ENCODE results near the gene JTB. TPM values are rescaled to one million over a fixed set of nuclear protein-coding genes. Genes with fewer than 3 reads are reported as not detected.

JTB gene
- total RNA-seq, 2 experiments from 2014 or later: 111 to 124 TPM

DNA sequence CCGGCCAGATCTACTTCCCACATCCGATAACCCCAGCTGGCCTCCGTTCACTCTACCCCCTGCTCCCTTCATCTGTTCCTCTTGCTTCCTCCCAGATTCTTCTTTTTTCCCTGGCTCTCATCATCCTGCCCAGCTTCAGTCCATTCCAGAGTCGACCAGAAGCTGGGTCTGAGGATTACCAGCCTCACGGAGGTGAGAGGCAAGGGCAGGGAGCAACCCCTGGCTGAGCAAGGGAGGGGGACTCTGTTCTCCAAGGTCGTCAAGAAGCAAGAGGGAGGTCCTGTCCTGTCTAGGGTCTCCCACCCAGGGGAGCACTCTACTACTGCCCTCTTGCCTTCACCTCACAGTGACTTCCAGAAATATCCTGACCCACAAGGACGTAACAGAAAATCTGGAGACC lies 3.9 kb downstream of the JTB start:
- ChIA-PET POLR2A (no interaction called here), CTCF (interaction anchor here (0.6 to 1.0 kb wide), 4 partner anchors 8 to 313 kb away, joined by 3 read pairs; no protein-coding TSS in a partner anchor)
- Mint-ChIP-seq H3K9me3 (no peaks in the 10 kb centered on the region), H3K27ac (no peak overlapping the region), H3K27me3 (no peaks in the 10 kb centered on the region), H3K36me3 (ENCODE audit: low read depth) (peaks cover 38% of the 10 kb centered on the region), H3K4me1 (peaks cover 64% of the 10 kb centered on the region), H3K4me3 (no peak overlapping the region)
- no peak for DNase-seq

DNA sequence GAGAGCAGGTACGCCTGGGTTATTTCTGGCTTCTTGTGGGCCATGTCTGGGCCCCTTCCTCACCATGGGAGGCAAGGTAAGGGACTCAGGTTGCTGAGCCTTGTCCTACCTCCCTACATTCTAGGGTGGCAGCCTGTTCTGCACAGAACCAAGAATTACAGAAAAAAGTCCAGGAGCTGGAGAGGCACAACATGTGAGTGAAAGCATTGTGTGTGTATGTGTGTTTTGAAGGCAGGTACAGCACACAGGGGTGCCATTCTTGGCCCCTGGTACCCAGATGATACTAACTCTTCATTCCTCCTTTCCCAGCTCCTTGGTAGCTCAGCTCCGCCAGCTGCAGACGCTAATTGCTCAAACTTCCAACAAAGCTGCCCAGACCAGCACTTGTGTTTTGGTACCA lies 4.4 kb downstream of the JTB start:
- Mint-ChIP-seq H3K27me3 (no peaks in the 10 kb centered on the region), H3K4me1 (peaks cover 63% of the 10 kb centered on the region), H3K36me3 (ENCODE audit: low read depth) (peaks cover 38% of the 10 kb centered on the region), H3K4me3 (no peak overlapping the region), H3K9me3 (no peaks in the 10 kb centered on the region), H3K27ac (no peak overlapping the region)
- POLR2A ChIA-PET: no interaction called here
- DNase-seq: no peak
- CTCF ChIA-PET: interaction anchor here (0.6 to 1.0 kb wide), 4 partner anchors 11 to 313 kb away, joined by 3 read pairs; no protein-coding TSS in a partner anchor

DNA sequence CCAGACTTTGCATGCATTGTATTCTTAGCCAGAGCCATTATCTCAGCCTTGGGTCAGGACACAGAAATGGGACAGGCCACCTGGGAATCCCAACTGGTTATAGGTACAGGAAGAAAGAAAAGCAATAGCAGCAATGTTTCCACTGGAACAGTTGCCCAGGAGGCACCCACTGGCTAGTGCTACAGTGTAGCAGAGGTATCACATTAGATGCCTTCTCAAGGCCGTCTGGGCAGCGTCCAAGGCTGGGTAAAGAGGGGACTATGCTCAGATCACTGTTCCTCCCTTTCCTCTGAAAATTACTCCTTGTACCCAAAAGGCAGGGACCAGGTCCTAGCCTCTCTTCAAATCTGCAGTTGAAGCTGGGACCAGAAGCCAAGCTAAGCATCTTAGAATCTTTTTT lies 7.1 kb downstream of the JTB start:
- Mint-ChIP-seq H3K4me3 (no peak overlapping the region), H3K27ac (no peak overlapping the region), H3K4me1 (peaks cover 67% of the 10 kb centered on the region), H3K36me3 (ENCODE audit: low read depth) (peaks cover 24% of the 10 kb centered on the region), H3K27me3 (no peaks in the 10 kb centered on the region), H3K9me3 (no peaks in the 10 kb centered on the region)
- no peak for DNase-seq
- CTCF ChIA-PET: interaction anchor here (1.2 kb wide), 1 partner anchor 10 kb away, joined by 3 read pairs; no protein-coding TSS in a partner anchor
- POLR2A ChIA-PET: no interaction called here

DNA sequence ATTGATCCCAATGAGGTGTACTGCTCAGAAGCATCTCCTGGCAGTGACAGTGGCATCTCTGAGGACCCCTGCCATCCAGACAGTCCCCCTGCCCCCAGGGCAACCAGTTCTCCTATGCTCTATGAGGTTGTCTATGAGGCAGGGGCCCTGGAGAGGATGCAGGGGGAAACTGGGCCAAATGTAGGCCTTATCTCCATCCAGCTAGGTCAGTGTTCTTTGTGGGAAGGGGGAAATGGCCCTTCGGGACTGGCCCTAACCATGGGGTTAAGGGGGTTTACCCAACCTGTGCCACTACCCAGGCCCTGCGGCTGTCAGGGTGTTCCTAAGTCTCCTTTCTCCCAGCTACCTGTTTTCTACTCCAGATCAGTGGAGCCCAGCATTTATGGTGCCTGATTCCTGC lies 8.5 kb downstream of the JTB start:
- H3K4me1 Mint-ChIP-seq: peaks cover 63% of the 10 kb centered on the region
- DNase-seq: no peak
- H3K36me3 Mint-ChIP-seq (ENCODE audit: low read depth): peaks cover 12% of the 10 kb centered on the region
- H3K4me3 Mint-ChIP-seq: no peak overlapping the region
- ChIA-PET CTCF (interaction anchor here (0.6 to 2.9 kb wide), 5 partner anchors 9 to 188 kb away, joined by 3 to 14 read pairs (median 3); partner anchors contain the start of gene JTB), POLR2A (no interaction called here)
- no peaks in the 10 kb centered on the region for H3K9me3 Mint-ChIP-seq
- peak overlapping the region; percentile 54 for H3K27ac Mint-ChIP-seq
- no peaks in the 10 kb centered on the region for H3K27me3 Mint-ChIP-seq

DNA sequence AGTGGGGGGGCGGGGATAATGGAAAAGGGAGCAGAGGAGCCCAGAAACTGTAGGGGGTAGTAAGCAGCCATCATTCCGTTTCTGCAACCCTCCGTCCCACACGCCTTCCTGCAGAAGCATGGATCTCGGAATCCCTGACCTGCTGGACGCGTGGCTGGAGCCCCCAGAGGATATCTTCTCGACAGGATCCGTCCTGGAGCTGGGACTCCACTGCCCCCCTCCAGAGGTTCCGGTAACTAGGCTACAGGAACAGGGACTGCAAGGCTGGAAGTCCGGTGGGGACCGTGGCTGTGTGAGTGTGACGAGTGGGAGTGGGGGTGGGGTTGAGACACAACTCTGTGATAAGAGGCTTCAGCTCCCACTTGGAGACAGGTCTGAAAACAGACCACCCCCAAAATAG lies 9.1 kb downstream of the JTB start:
- Mint-ChIP-seq H3K36me3 (ENCODE audit: low read depth) (peaks cover 7% of the 10 kb centered on the region), H3K4me1 (peaks cover 66% of the 10 kb centered on the region), H3K9me3 (no peaks in the 10 kb centered on the region), H3K4me3 (peak overlapping the region; percentile 88), H3K27ac (peak overlapping the region; percentile 95), H3K27me3 (no peaks in the 10 kb centered on the region)
- DNase-seq: no peak
- POLR2A ChIA-PET: interaction anchor here (0.8 kb wide), 1 partner anchor 22 kb away, joined by 3 read pairs; the partner anchor contains the start of gene RPS27
- CTCF ChIA-PET: interaction anchor here (0.8 to 3.5 kb wide), 7 partner anchors 10 to 289 kb away, joined by 3 to 25 read pairs (median 3); partner anchors contain the start of genes DENND4B, JTB, RAB13 and SLC27A3

DNA sequence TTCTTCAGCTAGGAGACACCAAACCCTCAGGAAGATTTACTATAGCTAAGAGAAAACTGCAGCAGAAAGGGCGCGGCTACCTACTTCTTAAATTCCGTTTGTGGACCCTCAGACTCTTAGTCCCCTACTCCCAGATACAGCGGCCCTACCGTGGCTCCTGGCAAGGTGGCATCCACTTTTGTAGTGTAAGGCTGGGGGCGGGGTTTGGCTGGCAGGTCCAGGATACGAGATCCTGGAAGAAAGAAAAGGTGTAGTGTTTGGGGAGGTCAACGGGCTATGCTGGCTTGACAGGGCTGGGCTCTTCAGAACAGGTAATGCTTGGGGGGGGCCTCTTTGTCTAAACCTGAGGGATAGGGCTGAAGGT lies 9.5 kb downstream of the JTB start:
- DNase-seq: no peak
- Mint-ChIP-seq H3K27ac (peak overlapping the region; percentile 95), H3K4me1 (peaks cover 63% of the 10 kb centered on the region), H3K36me3 (ENCODE audit: low read depth) (peaks cover 4% of the 10 kb centered on the region), H3K4me3 (peak overlapping the region; percentile 88), H3K9me3 (no peaks in the 10 kb centered on the region), H3K27me3 (no peaks in the 10 kb centered on the region)
- CTCF ChIA-PET: interaction anchor here (0.6 to 3.5 kb wide), 13 partner anchors 8 to 288 kb away, joined by 3 to 25 read pairs (median 3); partner anchors contain the start of genes CRTC2, DENND4B, JTB and RAB13
- POLR2A ChIA-PET: interaction anchor here (0.7 to 1.7 kb wide), 3 partner anchors 10 to 22 kb away, joined by 3 to 9 read pairs (median 6); partner anchors contain the start of genes JTB and RPS27

DNA sequence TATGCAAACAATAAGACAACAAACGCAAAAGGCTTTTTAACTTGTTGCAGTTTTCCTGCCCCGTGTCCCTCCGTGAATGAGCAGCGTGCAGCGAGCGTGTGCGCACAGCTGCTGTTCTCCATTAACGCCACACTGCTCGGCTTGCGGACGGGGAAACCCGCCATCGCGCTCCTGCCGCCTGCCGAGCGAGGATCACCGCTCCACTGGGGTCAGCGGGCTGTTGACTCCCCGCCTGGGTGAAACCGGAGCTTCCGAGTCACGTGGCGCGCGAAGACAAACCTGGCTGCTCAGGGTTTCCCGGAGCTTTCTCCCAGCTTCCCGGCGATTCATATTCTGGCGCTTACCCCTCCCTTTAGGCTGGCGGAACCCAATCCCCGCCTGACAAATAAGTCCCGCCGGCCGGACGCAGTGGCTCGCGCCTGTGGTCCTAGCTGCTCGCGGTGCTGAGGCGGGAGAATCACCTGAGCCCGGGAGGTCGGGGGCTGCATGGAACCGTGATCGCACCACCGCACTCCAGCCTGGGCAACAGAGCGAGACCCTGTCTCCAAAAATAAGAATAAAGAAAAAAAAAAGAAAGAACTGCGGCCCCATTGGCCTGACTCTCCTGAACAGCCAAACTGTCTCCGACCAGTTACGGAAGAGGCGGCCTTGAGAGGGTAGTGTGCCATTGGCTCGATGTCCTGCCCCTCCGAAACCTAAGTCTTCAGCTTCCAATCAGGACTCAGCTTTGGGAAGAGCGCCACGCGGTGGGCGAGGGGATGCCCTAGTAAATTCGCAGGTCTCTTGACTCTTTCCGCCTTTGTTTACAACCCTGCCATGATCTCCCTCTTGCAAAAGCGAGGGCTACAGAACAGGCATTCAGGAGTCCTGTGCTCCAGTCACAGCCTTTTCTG lies 10.1 kb downstream of the JTB start, which contains the start of gene CREB3L4:
Gene CREB3L4 (plus strand): TSS at position 796 of the 893 bp plus-strand sequence. CDS start 624 bp downstream, outside the sequence.
- POLR2A ChIA-PET: interaction anchor here (0.6 to 1.7 kb wide), 6 partner anchors 9 to 196 kb away, joined by 3 to 9 read pairs (median 5); partner anchors contain the start of genes CRTC2, JTB and RPS27
- Mint-ChIP-seq H3K27me3 (no peaks in the 10 kb centered on the region), H3K4me3 (peak within 1 kb of the TSS; percentile 88), H3K36me3 (ENCODE audit: low read depth) (peaks cover 4% of the 10 kb centered on the region), H3K9me3 (no peaks in the 10 kb centered on the region), H3K4me1 (peaks cover 62% of the 10 kb centered on the region), H3K27ac (peak within 1 kb of the TSS; percentile 95)
- CTCF ChIA-PET: interaction anchor here (0.6 to 3.5 kb wide), 18 partner anchors 9 to 296 kb away, joined by 3 to 25 read pairs (median 3); partner anchors contain the start of genes CRTC2, DENND4B, ILF2 and JTB
- DNase-seq: peak; percentile 90

DNA sequence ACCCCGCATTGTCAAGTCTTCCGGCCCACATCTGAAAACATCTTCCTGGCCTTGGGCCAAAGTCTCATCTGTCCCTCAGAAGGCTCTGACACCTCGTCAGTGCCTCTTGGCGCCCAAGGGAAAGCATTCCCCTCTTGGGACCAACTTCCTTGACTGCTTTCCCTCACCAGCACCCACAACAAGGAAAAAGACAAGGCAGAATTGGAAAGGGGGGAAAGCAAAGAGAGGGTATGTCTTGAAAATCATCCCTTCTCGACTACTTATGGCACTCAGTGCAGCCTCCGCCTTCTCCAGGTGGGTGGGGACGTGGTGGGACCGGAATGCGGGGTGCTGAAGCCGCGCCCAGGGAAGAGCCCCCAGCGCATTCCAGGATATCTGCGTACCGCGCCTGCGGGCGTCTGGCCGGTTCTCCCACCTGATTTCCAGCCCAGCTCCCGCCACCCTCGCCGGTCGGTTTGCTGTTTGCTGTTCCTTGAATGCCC lies 13.6 kb downstream of the JTB start:
- Mint-ChIP-seq H3K36me3 (ENCODE audit: low read depth) (peaks cover 19% of the 10 kb centered on the region), H3K27ac (peak overlapping the region; percentile 91), H3K4me3 (peak overlapping the region; percentile 81), H3K27me3 (no peaks in the 10 kb centered on the region), H3K4me1 (peaks cover 69% of the 10 kb centered on the region), H3K9me3 (no peaks in the 10 kb centered on the region)
- ChIA-PET CTCF (interaction anchor here (1.2 to 2.2 kb wide), 5 partner anchors 10 to 24 kb away, joined by 4 to 13 read pairs (median 7); partner anchors contain the start of genes DENND4B and RAB13), POLR2A (interaction anchor here (2.1 kb wide), 1 partner anchor 18 kb away, joined by 6 read pairs; no protein-coding TSS in a partner anchor)
- no peak for DNase-seq

DNA sequence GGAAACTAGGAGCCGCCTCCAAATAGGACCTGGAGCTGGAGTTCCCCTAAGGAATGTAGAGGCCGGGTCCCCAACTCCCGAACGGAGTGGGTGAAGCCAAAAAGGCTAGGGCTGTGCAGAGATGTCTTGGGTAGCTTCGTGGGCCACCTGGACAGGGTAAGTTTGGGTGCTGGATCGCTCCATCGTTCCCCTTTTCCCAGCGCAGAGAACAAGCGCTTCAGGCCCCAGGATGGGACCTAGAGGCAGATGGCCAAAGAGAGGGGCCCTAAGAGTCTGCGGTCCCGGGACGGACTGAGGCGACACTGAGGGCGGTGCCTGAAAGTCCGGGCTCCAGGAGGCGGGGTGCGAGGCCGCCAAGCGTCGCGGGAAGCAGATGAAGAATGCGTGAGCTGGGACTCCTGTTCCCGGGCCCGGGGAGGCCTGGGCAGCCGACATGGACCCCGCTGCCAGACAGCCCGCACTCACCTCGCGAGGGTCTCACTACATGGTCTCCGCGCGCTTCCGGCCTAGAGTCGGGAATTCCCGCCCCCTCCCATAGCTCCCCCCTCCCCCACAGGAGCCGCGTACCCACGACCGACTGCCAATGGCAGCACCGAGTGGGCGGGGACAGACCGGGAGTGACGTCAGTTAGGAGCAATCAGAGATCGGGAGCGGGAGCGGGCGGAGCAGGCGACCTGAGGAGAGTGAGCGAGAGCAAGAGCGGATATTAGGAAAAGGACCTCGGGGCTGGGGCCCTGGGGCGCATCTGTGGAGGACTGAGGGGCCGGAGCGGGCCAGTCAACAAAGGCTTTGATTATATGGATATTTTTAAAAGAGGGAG lies 14.2 kb downstream of the JTB start, which contains the start of gene SLC39A1:
Gene SLC39A1 (minus strand): TSS at position 508 of the 820 bp plus-strand sequence. CDS start 822 bp downstream, outside the sequence.
- H3K4me1 Mint-ChIP-seq: peaks cover 68% of the 10 kb centered on the region
- H3K36me3 Mint-ChIP-seq (ENCODE audit: low read depth): peaks cover 19% of the 10 kb centered on the region
- CTCF ChIA-PET: interaction anchor here (1.2 to 2.2 kb wide), 7 partner anchors 9 to 24 kb away, joined by 4 to 13 read pairs (median 7); partner anchors contain the start of genes DENND4B, JTB and RAB13

DNA sequence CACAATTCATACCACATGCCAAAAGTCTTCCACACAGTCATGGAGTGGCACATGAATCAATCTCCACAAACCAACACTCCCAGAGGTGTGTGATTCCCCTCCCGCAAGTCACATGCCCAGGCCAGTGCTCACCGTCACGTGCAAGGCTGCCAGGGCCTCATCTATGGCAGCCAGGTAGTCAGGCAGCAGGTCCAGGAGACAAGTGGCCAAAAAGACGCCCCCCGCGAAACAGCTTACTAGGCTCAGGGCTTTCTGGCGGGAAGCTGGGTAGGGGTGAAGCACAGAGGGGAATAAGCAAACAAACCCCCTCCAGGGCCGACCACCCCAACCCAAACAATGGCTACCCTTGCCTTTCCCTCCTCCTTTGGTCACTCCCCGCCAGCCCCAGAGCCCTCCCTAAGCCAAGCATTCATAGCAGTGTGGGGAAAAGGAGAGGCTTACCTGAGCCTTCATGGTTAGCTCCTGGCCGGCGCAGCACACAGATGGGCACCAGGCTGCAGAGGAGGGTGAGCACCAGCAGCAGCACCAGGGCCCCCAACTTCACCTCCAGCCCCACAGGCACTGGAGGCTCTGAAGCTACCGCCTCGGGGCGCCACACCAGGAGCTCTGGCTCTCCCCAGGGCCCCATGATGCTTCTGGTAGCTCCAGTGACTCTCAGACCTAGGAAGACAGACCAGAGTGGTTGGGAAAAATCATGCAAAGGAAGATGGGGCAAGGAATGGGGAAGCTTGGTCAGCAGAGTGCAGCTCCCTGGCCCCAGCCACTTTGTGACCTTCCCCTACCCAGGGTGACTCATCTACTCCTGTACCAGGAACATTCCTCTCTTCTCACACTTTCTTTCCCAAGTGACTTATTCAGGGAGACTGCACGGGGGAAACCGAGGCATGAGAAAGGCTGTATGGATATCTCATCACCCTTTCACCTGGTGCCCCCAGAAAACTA lies 15.1 kb downstream of the JTB start:
- peaks cover 60% of the 10 kb centered on the region for H3K4me1 Mint-ChIP-seq
- no peak for DNase-seq

More for the DNA sequence above, 14.2 kb downstream of the JTB start, which contains the start of gene SLC39A1:
- POLR2A ChIA-PET: interaction anchor here (0.5 to 2.1 kb wide), 4 partner anchors 17 to 309 kb away, joined by 3 to 13 read pairs (median 4); no protein-coding TSS in a partner anchor
- Mint-ChIP-seq H3K4me3 (peak within 1 kb of the TSS; percentile 81), H3K27me3 (no peaks in the 10 kb centered on the region), H3K27ac (peak within 1 kb of the TSS; percentile 91), H3K9me3 (no peaks in the 10 kb centered on the region)
- DNase-seq: peak; percentile 97

More for the DNA sequence above, 15.1 kb downstream of the JTB start:
- peaks cover 19% of the 10 kb centered on the region for H3K36me3 Mint-ChIP-seq (ENCODE audit: low read depth)
- ChIA-PET CTCF (interaction anchor here (1.2 to 2.2 kb wide), 7 partner anchors 8 to 25 kb away, joined by 4 to 13 read pairs (median 7); partner anchors contain the start of genes DENND4B, JTB and RAB13), POLR2A (interaction anchor here (0.5 to 2.1 kb wide), 2 partner anchors 17 to 270 kb away, joined by 6 to 13 read pairs; no protein-coding TSS in a partner anchor)
- H3K9me3 Mint-ChIP-seq: no peaks in the 10 kb centered on the region
- peak overlapping the region; percentile 91 for H3K27ac Mint-ChIP-seq
- H3K4me3 Mint-ChIP-seq: peak overlapping the region; percentile 81
- no peaks in the 10 kb centered on the region for H3K27me3 Mint-ChIP-seq
